HG03457 (cell line): ENCODE data around the gene GRN.
"Not testable (repeated sequence)": the region's sequence is repeated elsewhere in the genome, so short reads cannot be mapped to it uniquely, and the experiment has no call there.

ENCODE experiments used
- ATAC-seq: cut with Tn5 transposase; IDR thresholded peaks from one replicate; pipeline ENCODE4 v1.9.1; 2021; ENCODE audit warnings: moderate number of reproducible peaks; ENCODE audit not compliant: unreplicated experiment

Gene GRN

GRCh38 chr17:44345454-44346026 lies 438 bp downstream of the GRN start:
- no peak for ATAC-seq

GRCh38 chr17:44346064-44346844 lies 1.2 kb downstream of the GRN start:
- no peak for ATAC-seq

GRCh38 chr17:44347206-44348055 lies 2.3 kb downstream of the GRN start:
- not testable (repeated sequence) for ATAC-seq

- ATAC-seq, result no peak
Observed at GRCh38 chr17:44348234-44348987, 3.3 kb downstream of the GRN start.

GRCh38 chr17:44348988-44349364 lies 3.9 kb downstream of the GRN start:
- ATAC-seq, result no peak

- ATAC-seq, result no peak
Observed at GRCh38 chr17:44349553-44350070, 4.5 kb downstream of the GRN start.

GRCh38 chr17:44350733-44351226 lies 5.7 kb downstream of the GRN start:
- ATAC-seq, result no peak

- ATAC-seq, result no peak
Observed at GRCh38 chr17:44351464-44351863, 6.4 kb downstream of the GRN start.

GRCh38 chr17:44351961-44352827 lies 7.1 kb downstream of the GRN start:
- ATAC-seq, result no peak

- ATAC-seq, result no peak
Observed at GRCh38 chr17:44352828-44353671, 7.9 kb downstream of the GRN start.

GRCh38 chr17:44353672-44354331 lies 8.7 kb downstream of the GRN start:
- no peak for ATAC-seq

GRCh38 chr17:44354582-44355561 lies 9.8 kb downstream of the GRN start:
- no peak for ATAC-seq

GRCh38 chr17:44355642-44356099 lies 10.6 kb downstream of the GRN start:
- no peak for ATAC-seq

GRCh38 chr17:44356241-44356640 lies 11.1 kb downstream of the GRN start:
- ATAC-seq, result no peak

- ATAC-seq, result no peak
Observed at GRCh38 chr17:44358066-44358465, 13.0 kb downstream of the GRN start.

GRCh38 chr17:44359006-44359405 lies 13.9 kb downstream of the GRN start:
- no peak for ATAC-seq
